B cell (primary cell): ENCODE data around the gene PYGO2.

Experiments used
- EZH2 ChIP-seq: IDR thresholded peaks from 2 replicates; pipeline ENCODE4 v1.6.1; 2012; ENCODE audit warnings: borderline replicate concordance, low read depth, mild to moderate bottlenecking, moderate library complexity, low read length; ENCODE audit not compliant: insufficient read depth, poor library complexity, severe bottlenecking
- TF ChIP-seq, protein P1 (sequence below): fragments of 200-600 bp; IDR thresholded peaks from one replicate; pipeline ENCODE4 v1.8.0; 2022; ENCODE audit warnings: antibody characterized with exemption, mild to moderate bottlenecking

DNA sequence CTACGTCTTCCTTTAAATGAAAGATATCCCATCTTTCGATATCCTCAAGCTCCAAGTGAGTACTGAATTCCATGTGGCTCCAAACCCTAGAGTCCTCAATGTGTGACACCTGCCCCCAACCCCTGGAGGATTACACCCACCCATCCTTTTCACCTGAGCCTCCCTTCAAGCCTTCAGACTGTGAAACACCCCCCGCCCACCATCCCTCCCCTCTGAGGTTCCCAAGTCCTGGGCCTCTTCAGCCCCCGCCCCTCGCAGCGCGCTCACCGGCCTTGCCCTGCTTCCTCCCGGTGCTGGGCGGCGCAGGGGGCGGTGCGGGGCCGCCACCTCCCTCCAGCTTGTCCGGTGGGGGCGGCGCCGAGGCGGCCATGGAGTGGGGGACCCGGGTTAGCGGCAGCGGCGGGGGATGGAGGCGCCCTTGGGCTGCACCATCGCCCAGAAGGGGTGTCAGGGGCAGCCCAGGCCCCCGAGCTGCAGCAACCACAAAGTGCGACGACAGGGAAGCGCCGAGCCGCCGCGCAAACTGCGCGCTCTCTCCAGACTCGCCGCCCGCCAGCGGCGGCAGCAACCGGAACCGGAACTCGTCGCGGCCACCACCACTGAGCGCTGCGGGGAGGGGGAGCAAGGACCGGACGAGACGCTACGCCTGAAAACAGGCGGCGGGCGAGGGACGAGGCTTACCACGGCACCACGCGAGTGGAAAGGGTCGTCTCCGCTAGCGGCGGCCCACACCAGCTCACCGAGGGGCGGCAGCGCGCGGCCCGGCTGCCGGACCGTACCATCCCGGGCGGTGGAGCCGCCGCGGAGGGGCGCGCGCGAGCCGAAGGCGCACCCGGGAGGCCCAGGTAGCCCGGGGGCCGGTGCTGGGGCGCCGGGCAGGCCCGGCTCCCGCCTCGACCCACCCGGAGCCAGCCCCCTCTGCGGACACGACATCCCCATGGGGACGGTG lies at the start of gene PYGO2:
- TF ChIP-seq, protein P1, sequence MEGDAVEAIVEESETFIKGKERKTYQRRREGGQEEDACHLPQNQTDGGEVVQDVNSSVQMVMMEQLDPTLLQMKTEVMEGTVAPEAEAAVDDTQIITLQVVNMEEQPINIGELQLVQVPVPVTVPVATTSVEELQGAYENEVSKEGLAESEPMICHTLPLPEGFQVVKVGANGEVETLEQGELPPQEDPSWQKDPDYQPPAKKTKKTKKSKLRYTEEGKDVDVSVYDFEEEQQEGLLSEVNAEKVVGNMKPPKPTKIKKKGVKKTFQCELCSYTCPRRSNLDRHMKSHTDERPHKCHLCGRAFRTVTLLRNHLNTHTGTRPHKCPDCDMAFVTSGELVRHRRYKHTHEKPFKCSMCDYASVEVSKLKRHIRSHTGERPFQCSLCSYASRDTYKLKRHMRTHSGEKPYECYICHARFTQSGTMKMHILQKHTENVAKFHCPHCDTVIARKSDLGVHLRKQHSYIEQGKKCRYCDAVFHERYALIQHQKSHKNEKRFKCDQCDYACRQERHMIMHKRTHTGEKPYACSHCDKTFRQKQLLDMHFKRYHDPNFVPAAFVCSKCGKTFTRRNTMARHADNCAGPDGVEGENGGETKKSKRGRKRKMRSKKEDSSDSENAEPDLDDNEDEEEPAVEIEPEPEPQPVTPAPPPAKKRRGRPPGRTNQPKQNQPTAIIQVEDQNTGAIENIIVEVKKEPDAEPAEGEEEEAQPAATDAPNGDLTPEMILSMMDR, result peak; percentile 82
- no peak for TF ChIP-seq EZH2
